ENCODE measurements around the gene NEK6.
A peak's percentile ranks its signal among the peaks of the same experiment; 100 is the strongest.

- TF ChIP-seq CTCF (IDR thresholded peaks at IDR 0.05; ENCODE audit: insufficient read depth, low read length) (no peak), POLR2AphosphoS5 (IDR thresholded peaks at IDR 0.05; ENCODE audit: low read depth) (peak; percentile 44; the same call in 1 of the 2 replicates)
Measured at GRCh38 chr9:124286292-124286931, 28.7 kb downstream of the NEK6 start.
